Measurements from ENCODE around the gene ALDH1A2. TPM values are rescaled to one million over a fixed set of nuclear protein-coding genes. Genes with fewer than 3 reads are reported as not detected.

The ALDH1A2 gene
- total RNA-seq, 4 donors from 2014 or later: 5.5 to 41.5 (median 15.1) TPM

GRCh38 chr15:57945616-57946015 lies 119.9 kb downstream of the ALDH1A2 start:
- H3K27me3 ChIP-seq: no peaks in the 10 kb centered on the region
- TF ChIP-seq CTCF (IDR thresholded peaks at IDR 0.05) (no peak), POLR2A (IDR thresholded peaks at IDR 0.05) (no peak), POLR2AphosphoS5 (IDR thresholded peaks at IDR 0.05) (no peak), EP300 (IDR thresholded peaks at IDR 0.05) (no peak)
- no peak overlapping the region for H3K4me3 ChIP-seq
- no peaks in the 10 kb centered on the region for H3K4me1 ChIP-seq
- no peaks in the 10 kb centered on the region for H3K9me3 ChIP-seq
- whole genome bisulfite sequencing, 2 donors (ENCODE audit: low coverage in 1 of 2): 67 to 68% methylated on average over 1 to 2 of the region's 2 CpGs
- no peak for ATAC-seq
- H3K36me3 ChIP-seq: no peaks in the 10 kb centered on the region
- H3K27ac ChIP-seq: no peak overlapping the region

- 100% methylated on average over 2 of the region's 3 CpGs; no CpG with 5 or more reads in 1 of the 2 donors for WGBS, 2 donors (ENCODE audit: low coverage in 1 of 2)
Measured at GRCh38 chr15:57943754-57944420, 121.6 kb downstream of the ALDH1A2 start.

GRCh38 chr15:57943171-57943570 lies 122.3 kb downstream of the ALDH1A2 start:
- Histone ChIP-seq H3K27ac (no peak overlapping the region), H3K27me3 (peaks cover 9% of the 10 kb centered on the region), H3K4me1 (no peaks in the 10 kb centered on the region), H3K9me3 (no peaks in the 10 kb centered on the region), H3K4me3 (no peak overlapping the region), H3K36me3 (no peaks in the 10 kb centered on the region)
- TF ChIP-seq EP300 (IDR thresholded peaks at IDR 0.05) (no peak), CTCF (IDR thresholded peaks at IDR 0.05) (no peak), POLR2A (IDR thresholded peaks at IDR 0.05) (no peak)
- WGBS, 2 donors (ENCODE audit: low coverage in 1 of 2): 73 to 89% methylated on average over 2 to 3 of the region's 5 CpGs
- ATAC-seq: no peak

More at GRCh38 chr15:57943754-57944420, 121.6 kb downstream of the ALDH1A2 start:
- Histone ChIP-seq H3K36me3 (no peaks in the 10 kb centered on the region), H3K9me3 (no peaks in the 10 kb centered on the region), H3K27me3 (peaks cover 9% of the 10 kb centered on the region), H3K27ac (no peak overlapping the region), H3K4me1 (no peaks in the 10 kb centered on the region), H3K4me3 (no peak overlapping the region)
- TF ChIP-seq CTCF (IDR thresholded peaks at IDR 0.05): no peak
- no peak for TF ChIP-seq POLR2A (IDR thresholded peaks at IDR 0.05)
- TF ChIP-seq POLR2AphosphoS5 (IDR thresholded peaks at IDR 0.05): no peak
- TF ChIP-seq EP300 (IDR thresholded peaks at IDR 0.05): no peak
- no peak for ATAC-seq

- no peaks in the 10 kb centered on the region for H3K9me3 ChIP-seq
- H3K27ac ChIP-seq: no peak overlapping the region
- H3K27me3 ChIP-seq: peaks cover 9% of the 10 kb centered on the region
- H3K36me3 ChIP-seq: no peaks in the 10 kb centered on the region
- no peak overlapping the region for H3K4me3 ChIP-seq
- H3K4me1 ChIP-seq: no peaks in the 10 kb centered on the region
- ATAC-seq: no peak
- 86 to 91% methylated on average over 1 of the region's 1 CpG for WGBS, 2 donors (ENCODE audit: low coverage in 1 of 2)
- no peak for TF ChIP-seq POLR2AphosphoS5 (IDR thresholded peaks at IDR 0.05)
- no peak for TF ChIP-seq CTCF (IDR thresholded peaks at IDR 0.05)
Measured at GRCh38 chr15:57941816-57942215, 123.7 kb downstream of the ALDH1A2 start.

- no peaks in the 10 kb centered on the region for H3K4me1 ChIP-seq
- H3K36me3 ChIP-seq: no peaks in the 10 kb centered on the region
- WGBS, 2 donors (ENCODE audit: low coverage in 1 of 2): 33 to 55% methylated on average over 1 of the region's 2 CpGs
Measured at GRCh38 chr15:57932348-57932747, 133.2 kb downstream of the ALDH1A2 start.

More at GRCh38 chr15:57932348-57932747, 133.2 kb downstream of the ALDH1A2 start:
- peaks cover 0 to 6% (median 0%) of the 10 kb centered on the region in 3 donors for H3K9me3 ChIP-seq
- no peak overlapping the region for H3K27ac ChIP-seq
- ATAC-seq: no peak
- no peak overlapping the region for H3K4me3 ChIP-seq
- H3K27me3 ChIP-seq: no peaks in the 10 kb centered on the region
- no peak for TF ChIP-seq POLR2AphosphoS5 (IDR thresholded peaks at IDR 0.05)
- TF ChIP-seq EP300 (IDR thresholded peaks at IDR 0.05): no peak
- no peak for TF ChIP-seq POLR2A (IDR thresholded peaks at IDR 0.05)

Data from gastroesophageal sphincter (tissue), 4 donors.